ENCODE data around the gene PLA2G4E. TPM values are rescaled to one million over a fixed set of nuclear protein-coding genes. Genes with fewer than 3 reads are reported as not detected.

Gene PLA2G4E
- total RNA-seq, 1 experiment from 2014 or later: not detected

- Histone ChIP-seq H3K27me3 (ENCODE audit: insufficient read depth, low read depth) (no peaks in the 10 kb centered on the region), H3K4me1 (replicated peaks; ENCODE audit: insufficient read depth) (no peaks in the 10 kb centered on the region), H3K27ac (no peak overlapping the region), H3K9me3 (ENCODE audit: insufficient read depth, low read depth) (no peaks in the 10 kb centered on the region), H2AFZ (no peak overlapping the region), H3K4me3 (no peak overlapping the region), H4K20me1 (ENCODE audit: insufficient read depth) (no peaks in the 10 kb centered on the region), H3K4me2 (no peak overlapping the region), H3K9me2 (ENCODE audit: insufficient read depth) (no peaks in the 10 kb centered on the region), H3K79me2 (ENCODE audit: low read depth) (no peaks in the 10 kb centered on the region), H3K36me3 (ENCODE audit: low read depth) (no peaks in the 10 kb centered on the region), H3F3A (ENCODE audit: insufficient read depth, low read depth) (no peaks in the 10 kb centered on the region)
- CTCF ChIA-PET: interaction anchor here (0.6 kb wide), 1 partner anchor 60 kb away, joined by 4 read pairs; no protein-coding TSS in a partner anchor
- intact Hi-C loops (cut with micrococcal nuclease; ENCODE audit: unreplicated experiment): no loop called here
- no peak for TF ChIP-seq CTCF (conservative IDR thresholded peaks at IDR 0.05)
- TF ChIP-seq EZH2 (IDR thresholded peaks at IDR 0.05; ENCODE audit: low read depth): no peak
- POLR2A ChIA-PET (ENCODE audit: unreplicated experiment): no interaction called here
- no TSS peak for BruUV-seq (replicated peaks)
- DNase-seq: no peak
These were observed 28.0 kb downstream of the PLA2G4E start for GRCh38 chr15:41992803-41993190.

GRCh38 chr15:41992151-41992802 is 28.6 kb downstream of the PLA2G4E start:
- Histone ChIP-seq H3K27me3 (ENCODE audit: insufficient read depth, low read depth) (no peaks in the 10 kb centered on the region), H3K4me3 (no peak overlapping the region), H3K9me2 (ENCODE audit: insufficient read depth) (no peaks in the 10 kb centered on the region), H3K4me2 (no peak overlapping the region), H3K79me2 (ENCODE audit: low read depth) (no peaks in the 10 kb centered on the region), H4K20me1 (ENCODE audit: insufficient read depth) (no peaks in the 10 kb centered on the region), H3F3A (ENCODE audit: insufficient read depth, low read depth) (no peaks in the 10 kb centered on the region), H3K4me1 (replicated peaks; ENCODE audit: insufficient read depth) (no peaks in the 10 kb centered on the region), H3K27ac (no peak overlapping the region), H3K9me3 (ENCODE audit: insufficient read depth, low read depth) (no peaks in the 10 kb centered on the region), H3K36me3 (ENCODE audit: low read depth) (no peaks in the 10 kb centered on the region), H2AFZ (no peak overlapping the region)
- TF ChIP-seq EZH2 (IDR thresholded peaks at IDR 0.05; ENCODE audit: low read depth) (no peak), CTCF (conservative IDR thresholded peaks at IDR 0.05) (no peak)
- no peak for DNase-seq
- ChIA-PET POLR2A (ENCODE audit: unreplicated experiment) (no interaction called here), CTCF (interaction anchor here (0.6 kb wide), 1 partner anchor 61 kb away, joined by 4 read pairs; no protein-coding TSS in a partner anchor)
- BruUV-seq (replicated peaks): no TSS peak
- intact Hi-C loops (cut with micrococcal nuclease; ENCODE audit: unreplicated experiment): no loop called here

- intact Hi-C loops (cut with micrococcal nuclease; ENCODE audit: unreplicated experiment): no loop called here
- no peaks in the 10 kb centered on the region for H3K27me3 ChIP-seq (ENCODE audit: insufficient read depth, low read depth)
- H3F3A ChIP-seq (ENCODE audit: insufficient read depth, low read depth): no peaks in the 10 kb centered on the region
- H3K4me3 ChIP-seq: no peak overlapping the region
- DNase-seq: no peak
- TF ChIP-seq EZH2 (IDR thresholded peaks at IDR 0.05; ENCODE audit: low read depth): no peak
- TF ChIP-seq CTCF (conservative IDR thresholded peaks at IDR 0.05): no peak
- H3K36me3 ChIP-seq (ENCODE audit: low read depth): no peaks in the 10 kb centered on the region
- BruUV-seq (replicated peaks): no TSS peak
- no peak overlapping the region for H3K4me2 ChIP-seq
- H2AFZ ChIP-seq: no peak overlapping the region
- no peaks in the 10 kb centered on the region for H3K4me1 ChIP-seq (replicated peaks; ENCODE audit: insufficient read depth)
- CTCF ChIA-PET: interaction anchor here (1.0 kb wide), 1 partner anchor 166 kb away, joined by 3 read pairs; the partner anchor contains the start of gene PLA2G4F
- POLR2A ChIA-PET (ENCODE audit: unreplicated experiment): interaction anchor here (0.7 kb wide), 2 partner anchors 65 to 1878 kb away, joined by 5 to 25 read pairs; no protein-coding TSS in a partner anchor
- no peaks in the 10 kb centered on the region for H3K9me2 ChIP-seq (ENCODE audit: insufficient read depth)
- H4K20me1 ChIP-seq (ENCODE audit: insufficient read depth): no peaks in the 10 kb centered on the region
- no peaks in the 10 kb centered on the region for H3K79me2 ChIP-seq (ENCODE audit: low read depth)
- no peaks in the 10 kb centered on the region for H3K9me3 ChIP-seq (ENCODE audit: insufficient read depth, low read depth)
- no peak overlapping the region for H3K27ac ChIP-seq
These were observed 30.2 kb downstream of the PLA2G4E start for GRCh38 chr15:41990691-41991090.

All from PC-9 (cell line).